ENCODE measurements around the gene DIDO1.

DNA sequence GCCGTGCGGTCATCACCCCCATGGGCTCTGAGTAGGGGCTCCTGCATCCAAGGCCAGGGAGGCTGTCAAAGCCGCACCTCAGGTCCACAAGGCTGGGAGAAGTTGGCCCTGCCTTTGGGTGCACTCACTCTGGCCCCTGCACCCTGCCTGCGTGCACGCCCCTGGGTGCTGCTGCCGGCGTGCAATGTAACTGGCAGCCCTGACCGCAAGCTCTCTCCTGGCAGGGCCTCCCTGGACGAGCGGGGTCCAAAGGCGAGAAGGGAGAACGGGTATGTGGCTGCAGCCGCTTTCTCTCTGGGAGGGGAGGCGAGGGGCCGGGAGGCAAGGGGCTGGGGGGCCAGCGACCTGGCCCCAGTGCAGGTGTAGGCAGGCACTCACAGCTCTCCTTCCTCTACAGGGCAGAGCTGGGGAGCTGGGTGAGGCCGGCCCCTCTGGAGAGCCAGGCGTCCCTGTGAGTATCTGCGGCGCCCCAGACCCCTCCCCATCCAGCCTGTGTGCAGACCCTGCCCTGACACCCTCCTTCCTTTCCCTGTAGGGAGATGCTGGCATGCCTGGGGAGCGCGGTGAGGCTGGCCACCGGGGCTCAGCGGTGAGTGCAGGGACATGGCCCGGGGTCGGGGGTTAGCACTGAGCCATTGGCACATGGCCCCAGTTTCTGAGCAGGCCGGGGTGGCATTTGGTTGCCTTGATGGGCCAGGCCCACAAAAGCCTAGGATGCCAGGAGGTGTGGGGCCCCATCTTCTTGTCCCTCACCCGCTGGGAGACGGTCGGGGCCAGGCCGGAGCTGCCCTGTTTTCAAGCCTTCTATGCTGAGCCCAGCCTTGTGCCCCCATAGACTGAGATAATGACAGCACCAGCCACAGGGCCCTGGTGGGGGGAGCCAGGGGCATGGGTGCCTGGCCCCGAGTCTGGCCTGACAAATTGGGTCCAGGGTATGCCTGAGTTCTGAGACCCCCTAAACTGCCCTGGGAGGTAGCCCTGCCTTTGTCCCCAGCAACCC lies 96.8 kb downstream of the DIDO1 start:
- TF ChIP-seq RAD21 (IDR thresholded peaks at IDR 0.05; ENCODE audit: low read depth) = no peak
- TF ChIP-seq CREB1 (IDR thresholded peaks at IDR 0.05; ENCODE audit: low read depth) = no peak

All from Ishikawa (cell line).